Right kidney (tissue), 1 donor: ENCODE data around the gene TRDN.
"Not testable (repeated sequence)": the region's sequence is repeated elsewhere in the genome, so short reads cannot be mapped to it uniquely, and the experiment has no call there.

ENCODE experiments used
- DNase-seq: peaks from one replicate; pipeline ENCODE4 v3.0.0-alpha.2; 2016

Gene TRDN

GRCh38 chr6:123635144-123635543, 1.6 kb downstream of the TRDN start:
- DNase-seq: no peak

- DNase-seq: no peak
These were observed 4.1 kb downstream of the TRDN start for GRCh38 chr6:123632641-123633040.

DNA sequence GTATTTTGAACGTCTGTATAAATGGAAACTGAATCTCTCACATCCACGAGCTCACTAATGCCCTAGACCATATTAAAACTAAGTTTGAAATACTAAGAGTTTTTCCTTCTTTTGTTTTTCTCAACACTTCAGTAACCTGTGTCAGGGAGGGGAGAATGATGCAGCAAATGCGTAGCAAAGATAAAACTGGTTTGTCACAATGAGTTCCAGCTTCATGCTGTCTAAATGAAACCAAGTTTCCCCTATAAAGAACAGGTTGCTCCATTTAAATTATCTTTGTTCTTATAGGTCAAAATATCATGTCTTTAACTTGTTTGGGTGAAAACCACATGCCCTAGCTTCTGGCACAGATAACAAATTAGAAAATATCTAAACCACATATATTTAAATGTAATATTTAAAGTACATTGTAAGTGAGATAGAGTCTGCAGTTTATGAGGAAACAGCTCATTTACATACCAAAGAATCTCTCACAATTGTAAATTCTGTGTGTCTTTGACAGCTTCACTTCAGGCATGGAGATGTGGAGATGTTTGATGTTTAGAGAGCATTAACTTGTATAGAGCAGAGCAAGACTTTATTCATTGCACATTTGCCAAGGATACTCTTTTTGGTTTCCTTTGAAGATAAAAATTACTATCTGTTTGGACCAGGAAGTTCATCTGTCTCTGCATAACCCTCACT, 7.3 kb downstream of the TRDN start:
- DNase-seq: no peak

- no peak for DNase-seq
These were observed 11.1 kb downstream of the TRDN start for GRCh38 chr6:123625696-123626095.

DNA sequence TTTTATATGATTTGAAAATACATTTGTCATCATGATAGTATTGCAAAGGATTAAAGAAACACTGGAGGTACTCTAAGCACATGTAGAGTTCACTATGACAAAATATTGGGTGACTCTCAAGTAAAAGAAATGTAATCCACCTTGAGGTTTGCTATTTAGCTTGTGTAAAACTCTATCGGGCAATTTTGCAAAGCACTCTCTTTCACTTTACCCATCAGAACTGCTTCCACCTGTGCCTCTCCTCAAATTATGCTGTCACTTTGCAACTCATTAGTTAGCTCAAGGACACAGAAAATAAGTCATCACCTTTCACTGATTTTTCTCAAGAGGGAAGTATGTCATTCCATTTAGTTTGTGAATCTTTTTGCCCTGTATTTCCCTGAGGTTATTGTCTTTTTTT, 14.0 kb downstream of the TRDN start:
- DNase-seq: no peak

DNA sequence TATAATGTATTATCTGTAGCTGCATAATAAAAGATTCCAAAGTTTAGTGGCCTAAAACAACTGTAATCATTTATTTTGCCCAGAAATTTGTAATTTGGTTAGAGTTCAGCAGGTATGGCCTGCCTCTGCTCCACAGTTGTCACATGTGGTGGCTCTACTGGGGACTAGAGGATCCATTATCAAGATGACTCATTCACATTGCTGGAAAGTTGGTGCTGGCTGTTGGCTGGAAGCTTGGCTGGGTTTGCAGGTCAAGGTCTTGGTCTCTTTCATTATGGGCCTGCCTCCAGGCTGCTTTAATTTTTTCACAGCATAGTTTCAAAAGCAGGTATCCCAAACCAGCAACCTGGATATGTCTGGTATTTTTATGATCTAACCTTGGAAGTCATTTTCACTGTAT, 17.6 kb downstream of the TRDN start:
- DNase-seq: no peak

GRCh38 chr6:123616942-123617341, 19.8 kb downstream of the TRDN start:
- no peak for DNase-seq

DNA sequence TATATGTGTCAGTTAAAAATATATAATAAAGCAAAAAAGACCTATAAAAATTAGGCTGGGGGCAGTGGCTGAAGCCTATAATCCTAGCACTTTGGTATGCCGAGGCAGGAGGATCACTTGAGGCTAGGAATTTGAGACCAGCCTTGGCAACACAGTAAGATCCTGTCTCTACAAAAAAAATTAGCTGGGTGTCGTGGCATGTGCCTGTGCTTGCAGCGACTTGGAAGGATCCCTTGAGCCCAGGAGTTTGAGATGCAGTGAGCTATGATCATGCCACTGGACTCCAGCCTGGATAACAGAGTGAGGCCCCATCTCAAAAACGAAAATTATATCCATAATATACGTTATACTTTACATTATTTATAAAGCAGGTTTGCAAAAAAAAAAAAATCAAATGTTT, 20.7 kb downstream of the TRDN start:
- no peak for DNase-seq

GRCh38 chr6:123610779-123611178, 26.0 kb downstream of the TRDN start:
- no peak for DNase-seq

DNA sequence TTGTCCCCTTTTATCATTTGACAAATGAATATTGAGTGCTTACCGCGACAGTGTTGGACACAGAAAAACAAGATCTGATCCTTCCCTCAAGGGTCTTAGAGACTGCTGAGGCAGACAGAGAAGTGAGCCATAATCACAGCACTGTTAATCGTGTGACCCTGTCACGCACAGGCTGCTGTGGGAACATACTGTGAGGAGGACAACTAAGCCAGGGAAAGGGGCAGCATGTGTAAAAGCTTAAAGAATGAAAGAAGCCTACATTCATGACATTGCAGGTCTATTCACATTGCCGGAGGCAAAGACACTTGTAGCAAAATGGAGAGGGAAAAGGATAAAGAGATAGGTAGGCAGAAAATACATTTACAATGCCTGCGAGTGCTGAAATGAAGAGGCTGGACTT, 32.7 kb downstream of the TRDN start:
- DNase-seq: no peak

DNA sequence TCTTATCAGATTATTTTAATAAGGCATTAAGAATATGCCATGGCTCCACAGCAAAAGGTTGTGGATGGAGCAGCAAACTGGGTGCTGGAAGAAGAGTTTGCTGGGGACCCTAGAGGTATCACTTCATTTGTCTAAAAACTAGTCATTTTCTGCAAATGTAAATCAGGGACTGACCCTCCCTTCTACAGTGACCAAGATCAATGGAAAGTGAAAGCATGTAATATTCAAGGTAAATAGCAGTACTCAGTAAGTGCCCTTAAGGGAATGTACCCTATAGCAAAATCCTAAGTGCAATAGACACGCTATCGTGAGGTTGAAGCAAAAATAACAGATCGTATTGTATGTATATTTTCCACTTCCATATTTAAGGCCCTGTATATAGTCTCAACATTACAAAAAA, 38.7 kb downstream of the TRDN start:
- DNase-seq: no peak

DNA sequence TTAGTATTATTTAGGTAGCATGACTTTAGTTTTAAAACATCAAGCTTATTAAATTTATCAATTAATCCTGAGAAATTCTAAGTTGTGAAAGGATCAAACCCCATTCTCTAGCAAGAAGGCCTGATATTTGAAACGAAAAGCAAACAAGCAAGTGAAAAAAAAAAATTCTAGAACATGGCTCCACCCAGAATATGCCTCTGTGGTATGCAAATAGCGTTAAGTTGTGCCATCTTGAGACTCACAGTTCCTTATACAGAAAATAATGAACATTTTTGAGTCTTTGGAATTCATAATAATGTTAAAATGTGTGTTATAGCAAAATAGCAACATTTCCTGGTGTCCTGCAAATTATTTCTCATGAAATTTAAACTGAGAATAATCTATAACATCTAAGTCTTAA, 42.0 kb downstream of the TRDN start:
- no peak for DNase-seq

GRCh38 chr6:123592426-123592825, 44.3 kb downstream of the TRDN start:
- no peak for DNase-seq

DNA sequence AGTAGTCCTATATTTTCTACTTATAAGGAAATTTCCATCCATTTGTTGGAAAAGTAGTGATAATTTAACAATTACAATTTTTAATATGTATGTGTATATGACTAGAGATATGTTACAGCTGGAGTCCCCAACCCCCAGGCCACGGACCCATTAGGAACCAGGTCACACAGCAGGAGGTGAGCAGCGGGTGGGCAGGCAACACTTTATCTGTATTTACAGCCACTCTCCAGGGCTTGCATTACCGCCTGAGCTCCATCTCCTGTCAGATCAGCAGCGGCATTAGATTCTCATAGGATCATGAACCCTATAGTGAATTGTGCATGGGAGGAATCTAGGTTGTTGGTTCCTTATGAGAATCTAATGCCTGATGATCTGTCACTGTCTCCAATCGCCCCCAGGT, 46.8 kb downstream of the TRDN start:
- no peak for DNase-seq

DNA sequence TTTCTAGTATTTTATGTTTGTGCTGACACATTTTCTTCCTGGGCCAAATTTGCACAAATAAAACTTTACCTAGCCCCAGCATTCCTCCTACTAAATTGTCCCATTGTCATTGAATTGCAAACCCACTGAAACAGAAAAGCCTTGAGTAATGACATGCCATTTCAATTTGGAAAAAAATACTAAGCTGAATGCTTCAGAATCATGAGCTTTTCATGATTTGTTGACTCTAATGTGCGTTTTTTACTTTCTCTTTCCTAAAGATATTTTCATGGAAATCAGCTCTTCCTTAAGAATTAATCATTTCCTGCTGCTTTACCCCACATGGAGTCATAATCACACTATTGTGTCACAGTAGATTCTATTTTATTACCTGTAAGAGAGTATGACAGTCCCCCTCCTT, 47.4 kb downstream of the TRDN start:
- DNase-seq: no peak

DNA sequence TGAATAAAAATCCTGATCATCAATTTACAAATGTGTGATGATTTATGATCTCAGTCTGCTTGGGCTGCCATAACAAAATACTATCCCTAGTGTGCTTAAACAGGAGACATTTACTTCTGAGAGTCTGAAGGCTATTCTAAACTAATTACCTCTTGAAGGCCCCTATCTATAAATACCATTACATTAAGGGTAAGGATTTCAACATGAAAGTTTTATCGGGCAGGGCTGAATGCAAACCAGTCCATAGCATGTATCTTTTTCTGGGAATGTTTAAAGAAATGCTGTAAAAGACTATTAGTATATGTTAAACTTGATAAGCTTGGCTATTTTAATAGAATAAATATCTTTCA, 48.2 kb downstream of the TRDN start:
- no peak for DNase-seq

DNA sequence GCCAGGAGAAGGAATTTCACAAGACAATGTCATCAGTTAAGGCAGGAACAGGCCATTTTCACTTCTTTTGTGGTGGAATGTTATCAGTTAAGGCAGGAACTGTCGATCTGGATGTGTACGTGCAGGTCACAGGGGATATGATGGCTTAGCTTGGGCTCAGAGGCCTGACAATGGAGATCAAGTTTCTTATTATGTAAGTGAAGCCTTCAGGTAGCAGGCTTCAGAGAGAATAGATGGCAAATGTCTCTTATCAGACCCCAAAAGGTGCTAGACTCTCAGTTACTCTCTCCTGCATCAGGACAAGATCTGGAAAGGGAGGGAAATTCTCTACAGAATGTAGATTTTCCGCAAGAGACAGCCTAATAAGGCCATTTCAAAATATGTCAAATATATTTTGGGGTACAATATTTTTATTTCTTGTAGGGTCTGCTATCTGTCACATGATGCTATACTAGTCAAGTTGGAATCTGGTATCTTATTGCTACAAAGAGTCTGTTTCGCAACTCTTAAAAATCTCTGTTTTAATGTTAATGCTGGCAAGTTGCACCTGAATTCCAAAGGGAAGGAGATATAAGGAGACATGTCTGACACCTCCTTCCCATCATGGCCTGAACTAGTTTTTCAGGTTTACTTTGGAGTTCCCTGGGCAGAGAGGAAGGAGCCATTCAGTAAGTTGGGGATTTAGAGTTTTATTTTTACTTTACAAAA, 48.8 kb downstream of the TRDN start:
- no peak for DNase-seq

DNA sequence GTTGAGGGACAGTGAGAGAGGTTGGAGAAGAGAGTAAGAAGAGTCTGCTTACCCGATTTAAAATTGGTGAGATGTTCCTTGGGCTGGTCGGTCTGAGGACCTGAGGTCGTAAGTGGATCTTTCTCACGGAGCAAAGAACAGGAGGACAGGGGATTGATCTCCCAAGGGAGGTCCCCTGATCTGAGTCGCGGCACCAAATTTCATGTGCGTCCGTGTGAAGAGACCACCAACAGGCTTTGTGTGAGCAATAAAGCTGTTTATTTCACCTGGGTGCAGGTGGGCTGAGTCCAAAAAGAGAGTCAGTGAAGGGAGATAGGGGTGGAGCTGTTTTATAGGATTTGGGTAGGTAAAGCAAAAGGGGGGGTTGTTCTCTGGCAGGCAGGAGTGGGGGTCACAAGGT, 49.3 kb downstream of the TRDN start:
- DNase-seq: not testable (repeated sequence)

GRCh38 chr6:123580331-123580730, 56.4 kb downstream of the TRDN start:
- no peak for DNase-seq

DNA sequence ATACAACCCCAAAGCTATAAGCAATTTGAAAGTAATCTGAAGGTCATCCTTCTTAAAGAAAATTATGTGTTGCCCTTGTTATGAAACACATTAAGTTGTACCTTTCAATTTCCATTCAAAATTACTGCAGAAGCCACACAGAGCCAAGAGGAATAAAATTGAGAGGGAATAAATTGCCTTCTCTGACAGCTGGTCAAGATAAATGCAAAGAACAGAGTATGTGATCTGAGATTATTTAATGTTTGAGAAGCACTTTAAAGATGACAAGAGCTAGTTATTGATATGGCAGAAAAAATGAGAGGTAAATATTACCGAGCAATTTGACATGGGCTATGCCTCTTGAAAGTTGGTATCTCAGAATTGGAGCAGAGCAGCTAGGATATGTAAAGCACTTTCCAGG, 61.6 kb downstream of the TRDN start:
- DNase-seq: no peak

DNA sequence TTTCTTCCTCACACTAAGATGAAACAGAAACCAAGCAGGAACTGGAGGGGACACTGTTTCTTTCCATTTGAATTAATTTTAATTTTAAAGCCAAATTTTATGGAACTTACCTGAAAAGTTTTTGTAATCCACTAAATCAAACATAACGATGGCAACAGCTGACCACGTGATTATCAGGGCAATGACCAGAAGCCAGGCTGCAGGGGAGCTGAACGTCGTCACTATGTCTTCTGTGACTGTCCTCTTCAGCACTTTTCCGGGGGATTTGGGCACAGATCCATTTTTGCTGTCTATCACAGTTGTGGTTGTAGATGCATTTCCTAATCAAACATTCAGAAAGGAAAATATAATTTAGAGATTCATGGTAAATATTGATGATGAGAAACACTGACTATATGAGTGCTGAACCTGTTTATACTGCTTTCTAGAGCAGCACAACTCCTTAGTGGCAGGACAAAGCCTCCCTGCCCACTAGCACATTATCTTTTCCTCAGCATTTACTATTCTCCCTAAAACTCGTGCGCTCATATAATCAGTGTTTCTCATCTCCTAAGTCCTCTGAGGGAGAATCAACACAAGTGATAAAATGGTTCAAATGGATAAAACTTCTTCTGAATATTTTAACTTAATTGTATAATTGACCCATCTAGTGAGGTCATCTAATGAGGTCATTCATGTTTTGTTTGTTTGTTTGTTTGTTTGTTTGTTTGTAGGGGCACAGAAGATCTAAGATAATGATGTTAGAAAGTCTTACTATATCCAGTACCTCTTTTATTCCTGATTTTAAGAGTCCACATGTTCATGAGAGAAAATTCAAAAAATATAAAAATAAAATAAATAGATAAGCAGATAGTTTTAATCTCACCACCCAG, 65.7 kb downstream of the TRDN start:
- DNase-seq: no peak

- DNase-seq: no peak
These were observed 67.2 kb downstream of the TRDN start for GRCh38 chr6:123569575-123569974.

DNA sequence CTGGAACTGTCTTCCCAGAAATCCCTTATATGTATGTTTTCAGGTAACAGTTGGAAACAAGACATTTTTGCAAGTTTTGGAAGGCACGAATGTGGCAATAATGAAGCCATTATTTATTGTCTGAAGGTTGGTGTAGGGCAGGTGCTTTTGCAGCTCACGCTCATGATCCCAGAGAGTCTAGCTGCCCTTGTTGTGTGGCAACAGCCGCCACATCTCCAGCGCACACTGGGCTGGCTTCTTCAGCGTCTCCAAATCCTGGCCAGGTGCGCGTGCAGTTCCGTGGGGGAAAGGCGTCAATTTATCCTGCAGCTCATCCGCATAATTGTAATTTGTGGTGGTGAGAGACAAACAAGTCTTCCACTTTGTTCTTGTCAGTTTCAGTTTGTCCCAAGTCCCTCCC, 71.2 kb downstream of the TRDN start:
- DNase-seq: no peak

DNA sequence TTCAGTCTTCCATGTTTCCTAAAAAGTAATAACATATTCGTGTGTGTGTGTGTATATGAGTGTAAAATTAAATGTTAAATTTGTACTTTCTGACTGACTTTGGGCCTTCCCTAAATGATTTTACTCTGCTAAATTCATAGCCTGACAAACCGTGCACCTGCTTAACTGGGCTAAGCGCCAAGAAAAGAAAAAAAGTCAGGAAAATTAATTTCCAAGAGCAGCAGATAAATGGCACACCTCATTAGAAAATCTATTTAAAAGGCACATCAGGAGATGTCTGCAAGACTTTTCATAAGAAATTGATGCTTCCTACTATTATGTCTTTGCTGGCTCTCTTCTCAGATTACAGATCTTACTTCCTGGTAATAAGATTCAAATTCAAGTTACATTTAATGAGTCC, 72.4 kb downstream of the TRDN start:
- no peak for DNase-seq
